GM19438 (cell line): Measurements from ENCODE around the gene RYR3.

Source experiments
- ATAC-seq: cut with Tn5 transposase; IDR thresholded peaks from one replicate; pipeline ENCODE4 v1.9.1; 2021; ENCODE audit warnings: low read depth; ENCODE audit not compliant: unreplicated experiment

The RYR3 gene

DNA sequence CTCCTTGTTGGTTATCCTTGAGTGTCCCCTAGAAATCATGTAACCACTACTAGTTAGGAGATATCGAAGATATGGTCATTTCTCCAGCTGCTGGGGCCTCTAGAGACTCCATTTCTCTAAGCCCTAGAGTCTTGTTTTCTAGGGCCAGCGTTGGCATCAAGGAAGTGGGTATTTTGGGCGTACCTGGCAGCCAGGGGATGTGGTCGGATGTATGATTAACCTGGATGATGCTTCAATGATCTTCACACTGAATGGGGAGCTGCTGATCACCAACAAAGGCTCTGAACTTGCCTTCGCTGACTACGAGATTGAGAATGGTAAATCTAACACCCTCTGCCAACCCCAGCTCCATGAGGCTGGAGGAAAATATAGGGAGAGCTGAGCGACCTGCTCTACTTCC is 325.5 kb downstream of the RYR3 start:
- peak; percentile 65 for ATAC-seq

DNA sequence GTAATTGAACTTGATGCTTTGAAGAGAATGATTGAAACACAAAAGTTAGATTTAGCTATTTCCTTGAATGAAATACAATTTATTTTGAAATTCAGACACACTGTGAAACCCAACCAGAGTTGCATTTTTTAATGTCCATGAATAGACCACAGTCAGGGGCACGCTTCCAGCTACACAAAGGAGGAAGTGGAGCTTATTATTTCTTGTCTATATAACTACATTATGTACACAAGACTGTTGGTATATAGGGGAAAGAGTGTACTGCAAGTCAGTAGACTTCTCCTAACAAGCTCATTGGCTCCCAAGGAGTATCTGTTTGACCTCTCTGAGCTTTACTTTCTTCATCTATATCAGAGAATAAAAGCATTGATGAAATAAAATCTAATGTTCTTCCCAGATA is 326.2 kb downstream of the RYR3 start:
- no peak for ATAC-seq

DNA sequence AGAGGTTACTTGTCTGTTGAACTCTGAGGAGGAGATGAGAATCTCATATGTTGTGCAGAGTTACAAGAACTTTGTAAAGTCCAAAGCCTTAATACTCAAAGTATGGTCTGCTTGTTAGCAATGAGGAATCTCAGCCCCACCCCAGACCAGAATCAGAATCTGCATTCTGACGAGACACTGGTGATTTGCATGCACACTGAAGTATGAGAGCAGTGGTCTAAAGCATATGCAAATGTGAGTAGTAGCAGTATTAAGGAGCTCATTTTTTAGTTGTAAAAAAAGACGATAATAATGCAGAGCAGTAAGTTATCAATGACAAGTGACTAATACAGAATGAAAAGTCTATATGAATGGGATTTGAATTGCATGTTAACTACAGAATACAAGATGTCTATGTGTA is 327.7 kb downstream of the RYR3 start:
- ATAC-seq = no peak

DNA sequence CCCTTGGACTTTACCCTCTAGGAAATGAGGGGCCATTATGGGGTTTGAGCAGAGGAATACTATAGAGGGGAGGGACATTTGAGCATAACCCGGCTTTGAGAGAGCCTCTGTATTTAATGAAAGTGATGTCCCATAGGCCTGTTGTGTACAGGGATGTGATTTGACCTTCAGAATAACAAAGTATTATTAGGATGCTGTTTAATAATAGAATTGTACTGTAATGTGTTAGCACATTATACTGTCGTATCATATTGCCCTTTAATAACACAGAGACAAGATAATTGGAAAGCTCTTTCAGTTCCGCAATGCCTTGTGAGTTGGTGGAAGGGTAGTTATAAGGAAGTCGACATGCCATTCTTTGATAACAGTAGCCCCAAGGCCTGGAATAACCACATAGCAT is 328.3 kb downstream of the RYR3 start:
- ATAC-seq = no peak

DNA sequence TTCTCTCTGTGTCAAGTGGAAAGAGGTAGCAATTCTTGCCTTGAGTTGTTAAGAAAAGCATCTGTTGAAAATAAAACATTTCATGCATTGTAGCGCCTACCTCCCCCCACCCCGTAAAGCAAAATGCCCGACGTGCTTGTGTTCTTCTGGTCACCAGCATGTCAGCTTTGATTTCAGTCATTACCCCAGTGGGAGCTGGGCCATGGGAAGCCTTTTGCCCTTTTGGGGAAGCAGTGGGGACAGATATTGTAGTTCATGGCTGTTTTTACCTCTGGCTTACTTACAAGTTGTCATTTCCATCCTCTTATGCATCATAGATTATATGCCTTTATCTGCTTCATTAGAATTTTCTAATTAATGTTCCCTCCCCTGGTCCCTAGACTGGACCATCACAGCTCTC is 328.7 kb downstream of the RYR3 start:
- ATAC-seq = no peak

DNA sequence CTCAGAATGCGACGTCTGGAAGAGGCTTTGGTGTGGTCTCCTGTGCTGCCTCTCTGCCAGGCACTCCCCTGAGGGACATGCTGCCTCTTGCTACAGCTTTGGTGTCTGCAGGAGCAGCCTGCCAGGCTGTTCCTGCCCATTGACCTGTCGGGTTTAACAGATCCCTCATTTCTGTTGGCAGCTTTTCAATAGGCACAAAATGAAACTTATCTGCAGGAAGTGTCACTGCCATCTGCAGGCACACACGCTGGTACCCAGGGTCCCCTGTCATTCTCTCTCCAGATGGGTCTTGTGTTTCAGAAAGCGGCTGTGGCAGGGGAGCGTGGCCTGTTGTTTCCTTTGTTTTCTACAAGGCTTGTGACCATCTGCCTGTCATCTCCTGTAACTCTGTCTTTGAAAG is 329.2 kb downstream of the RYR3 start:
- ATAC-seq = no peak

DNA sequence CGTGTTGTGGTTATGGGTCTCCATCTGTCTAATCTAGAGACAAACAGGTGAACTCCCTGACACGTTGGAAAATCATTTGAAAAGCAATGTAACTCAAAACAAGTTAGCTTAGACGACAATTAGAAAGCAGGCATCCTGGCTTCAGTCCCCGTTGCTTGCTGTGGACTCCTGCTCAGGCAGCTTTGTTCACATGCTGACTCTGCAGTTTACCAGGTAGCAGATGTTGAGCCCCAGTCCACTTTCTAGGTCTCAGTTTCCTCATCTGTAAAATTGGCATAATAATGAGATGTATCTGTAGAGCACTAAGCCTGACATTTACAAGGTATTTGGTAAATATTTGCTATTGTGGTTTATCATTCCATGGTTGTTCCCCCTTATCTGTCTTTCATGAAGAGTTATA is 330.3 kb downstream of the RYR3 start:
- ATAC-seq = no peak

DNA sequence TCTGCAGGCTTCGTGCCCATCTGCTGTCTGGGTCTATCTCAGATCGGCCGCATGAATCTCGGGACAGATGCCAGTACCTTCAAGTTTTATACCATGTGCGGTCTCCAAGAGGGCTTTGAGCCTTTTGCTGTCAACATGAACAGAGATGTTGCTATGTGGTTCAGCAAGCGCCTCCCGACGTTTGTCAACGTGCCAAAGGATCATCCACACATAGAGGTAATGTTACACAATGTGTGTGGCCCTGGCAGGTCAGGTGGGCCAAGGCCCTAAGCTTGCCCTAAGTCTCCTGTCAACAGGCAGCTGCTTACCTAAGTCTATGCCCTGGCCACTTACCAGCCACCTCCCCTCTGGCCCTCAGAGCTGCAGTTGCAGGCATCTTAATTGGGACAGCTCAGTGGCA is 333.5 kb downstream of the RYR3 start:
- ATAC-seq = no peak

DNA sequence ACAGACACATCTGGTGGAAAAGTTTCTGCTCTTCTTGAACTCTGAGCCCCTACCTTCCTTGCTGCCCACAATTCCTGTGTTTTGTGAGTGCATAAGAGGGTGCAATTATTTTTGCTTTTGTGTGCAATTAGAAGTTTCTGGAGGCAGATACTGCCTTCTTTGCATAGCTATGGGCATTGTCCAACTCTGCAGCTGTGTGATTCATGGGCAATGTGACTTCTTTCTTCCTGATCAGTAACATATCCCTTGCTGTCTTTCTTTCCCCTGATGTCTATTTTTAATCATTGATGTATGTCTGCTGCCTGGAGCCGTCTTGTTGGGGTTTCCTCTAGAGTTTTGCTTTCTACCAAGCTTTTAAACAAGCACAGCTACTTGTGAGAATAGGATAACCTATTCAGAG is 336.0 kb downstream of the RYR3 start:
- no peak for ATAC-seq

DNA sequence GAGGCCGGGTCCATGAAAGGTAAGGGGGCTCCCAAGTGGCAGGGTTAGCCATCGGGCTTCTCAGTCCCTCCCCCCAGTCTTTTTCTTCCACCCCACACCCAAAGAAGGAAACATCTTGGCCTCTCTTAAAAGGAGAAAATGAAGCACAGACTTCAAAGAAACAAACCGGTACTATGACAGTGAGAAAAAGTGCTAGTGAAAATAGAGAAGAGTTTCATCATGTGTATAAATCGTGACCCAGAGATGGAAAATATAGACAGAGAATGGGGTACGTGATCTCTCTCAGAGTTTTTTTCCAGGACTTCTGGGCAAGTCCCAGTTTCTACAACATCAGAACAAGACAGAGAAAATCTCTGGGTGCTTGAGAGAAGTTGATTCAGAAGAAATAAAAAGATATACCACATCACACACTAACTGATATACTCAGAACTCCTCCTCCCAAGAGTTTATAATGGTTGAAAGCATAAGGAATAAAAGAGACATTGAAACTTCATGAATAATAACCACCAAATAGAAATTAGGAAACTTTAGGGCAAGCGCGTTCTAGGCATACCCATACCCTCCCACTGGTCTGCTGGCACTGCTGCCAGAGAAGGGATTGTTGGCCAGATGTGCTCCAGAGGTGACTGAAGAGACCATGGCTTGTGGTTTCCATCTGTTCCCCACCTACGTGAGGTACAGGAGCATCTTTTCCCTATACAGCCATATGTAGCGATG is 338.6 kb downstream of the RYR3 start:
- ATAC-seq = no peak

DNA sequence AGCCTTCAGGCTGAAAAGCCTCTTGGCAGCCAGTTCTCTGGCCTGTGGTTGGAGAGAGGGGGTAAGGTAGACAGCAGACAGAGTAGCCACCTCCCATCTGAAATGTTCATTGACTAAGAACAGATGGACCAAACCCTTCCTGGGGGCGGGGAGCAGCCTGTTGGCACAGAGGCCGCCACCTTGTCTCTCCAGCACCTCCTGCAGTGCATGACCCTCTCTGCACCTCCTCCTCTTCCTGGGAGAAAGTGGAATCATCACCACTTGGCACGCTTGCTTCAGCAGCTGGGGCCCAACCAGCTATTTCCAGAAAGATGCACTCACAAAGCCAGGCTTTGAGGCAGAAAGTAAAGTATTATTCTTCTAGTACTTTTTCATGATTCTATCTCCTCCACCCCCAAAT is 344.1 kb downstream of the RYR3 start:
- no peak for ATAC-seq

DNA sequence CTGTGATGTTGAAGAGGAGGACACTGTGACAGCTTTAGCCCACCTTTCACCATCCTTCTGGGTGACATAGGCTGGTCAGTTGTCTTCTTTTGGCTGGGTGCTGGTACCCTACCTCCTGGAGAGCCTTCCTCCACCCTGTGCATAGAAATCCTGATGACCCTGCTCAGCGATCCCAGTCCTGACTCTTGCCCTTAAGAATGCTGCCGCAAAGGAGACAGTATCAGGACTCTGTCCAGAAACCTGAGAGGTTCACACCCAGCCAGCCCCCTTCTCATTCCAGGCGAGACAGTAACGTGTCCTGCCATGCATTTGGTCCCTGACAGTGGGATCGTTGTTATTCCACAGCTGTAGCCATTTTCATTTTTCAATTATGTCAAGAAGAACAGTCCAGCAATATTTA is 344.7 kb downstream of the RYR3 start:
- no peak for ATAC-seq

DNA sequence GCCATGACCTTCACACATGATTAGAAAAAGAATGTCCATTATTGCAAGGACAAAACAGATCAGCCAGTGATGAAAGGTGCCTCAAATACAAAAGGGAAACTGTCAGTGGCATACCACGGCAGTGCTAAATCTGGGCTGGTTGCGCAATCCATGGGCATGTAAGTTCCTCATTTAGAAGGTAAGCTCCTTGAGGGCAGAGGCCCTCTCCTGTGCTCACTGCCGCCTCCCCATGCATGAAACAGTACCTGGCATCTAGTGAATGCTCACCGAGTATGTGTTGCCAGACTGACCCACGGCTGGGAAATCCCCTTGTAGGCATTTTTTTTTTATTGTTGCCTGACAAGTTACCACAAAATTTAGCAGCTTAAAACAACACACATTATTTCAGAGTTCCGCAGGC is 345.4 kb downstream of the RYR3 start:
- ATAC-seq = no peak

DNA sequence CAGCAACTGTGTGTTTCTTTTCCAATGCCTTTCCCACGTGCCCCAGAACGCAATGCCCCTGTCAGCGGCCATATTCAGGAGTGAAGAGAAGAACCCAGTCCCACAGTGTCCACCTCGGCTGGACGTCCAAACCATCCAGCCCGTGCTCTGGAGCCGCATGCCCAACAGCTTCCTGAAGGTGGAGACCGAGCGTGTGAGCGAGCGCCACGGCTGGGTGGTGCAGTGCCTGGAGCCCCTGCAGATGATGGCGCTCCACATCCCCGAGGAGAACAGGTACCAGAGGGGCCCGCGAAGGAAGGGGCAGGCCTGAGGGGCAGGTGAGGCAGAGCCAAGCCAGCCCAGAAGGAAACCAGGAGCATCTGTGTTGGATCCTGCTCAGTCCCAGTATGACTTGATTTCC is 349.4 kb downstream of the RYR3 start:
- no peak for ATAC-seq

DNA sequence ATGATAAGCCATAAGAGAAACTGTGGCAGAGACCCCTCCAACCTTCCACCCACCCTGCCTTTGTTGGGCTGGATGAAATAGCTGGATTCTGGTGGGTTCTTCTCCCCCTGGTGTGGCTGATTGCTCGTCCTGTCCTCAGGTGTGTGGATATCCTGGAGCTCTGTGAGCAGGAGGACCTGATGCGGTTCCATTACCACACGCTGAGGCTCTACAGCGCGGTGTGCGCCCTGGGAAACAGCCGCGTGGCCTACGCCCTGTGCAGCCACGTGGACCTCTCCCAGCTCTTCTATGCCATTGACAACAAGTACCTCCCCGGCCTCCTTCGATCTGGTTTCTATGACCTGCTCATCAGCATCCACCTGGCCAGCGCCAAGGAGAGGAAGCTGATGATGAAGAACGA is 351.2 kb downstream of the RYR3 start:
- no peak for ATAC-seq

DNA sequence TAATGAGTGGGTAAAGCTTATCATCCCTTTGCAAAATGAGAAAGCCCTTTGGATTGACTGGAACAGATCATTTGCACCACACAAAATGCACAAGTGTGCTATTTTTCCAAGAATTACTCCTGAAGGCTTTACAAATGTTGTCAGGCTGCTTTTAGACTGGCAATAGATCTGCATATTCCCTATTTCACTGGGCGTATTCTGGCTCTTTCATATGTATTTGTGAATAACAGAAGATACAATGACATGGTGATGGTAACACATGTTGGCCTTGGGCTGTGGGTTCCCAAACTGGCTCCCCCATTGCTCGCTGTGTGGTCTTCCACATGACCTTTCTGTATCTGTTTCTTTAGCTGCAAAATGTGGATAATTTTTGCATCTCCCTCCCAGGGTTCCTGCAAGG is 354.2 kb downstream of the RYR3 start:
- no peak for ATAC-seq

DNA sequence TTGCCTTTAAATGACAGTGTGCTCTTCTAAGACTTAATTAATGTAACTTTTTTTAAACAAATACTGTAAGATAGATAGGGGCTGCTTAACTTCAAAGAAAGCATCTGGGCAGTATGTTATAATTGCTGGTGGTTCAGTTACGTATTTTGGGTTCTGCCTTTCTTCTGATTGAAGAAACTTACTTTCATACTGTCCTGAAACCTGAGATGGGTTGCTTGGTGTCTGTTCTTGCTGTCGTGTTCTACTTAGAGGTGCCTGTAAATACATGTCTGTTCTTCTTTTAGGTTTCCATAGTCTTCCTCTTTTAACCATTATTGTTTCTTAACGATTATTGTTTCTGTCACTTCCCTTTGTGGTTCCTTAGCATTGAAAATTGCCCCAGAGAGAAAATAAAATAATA is 359.8 kb downstream of the RYR3 start:
- no peak for ATAC-seq

DNA sequence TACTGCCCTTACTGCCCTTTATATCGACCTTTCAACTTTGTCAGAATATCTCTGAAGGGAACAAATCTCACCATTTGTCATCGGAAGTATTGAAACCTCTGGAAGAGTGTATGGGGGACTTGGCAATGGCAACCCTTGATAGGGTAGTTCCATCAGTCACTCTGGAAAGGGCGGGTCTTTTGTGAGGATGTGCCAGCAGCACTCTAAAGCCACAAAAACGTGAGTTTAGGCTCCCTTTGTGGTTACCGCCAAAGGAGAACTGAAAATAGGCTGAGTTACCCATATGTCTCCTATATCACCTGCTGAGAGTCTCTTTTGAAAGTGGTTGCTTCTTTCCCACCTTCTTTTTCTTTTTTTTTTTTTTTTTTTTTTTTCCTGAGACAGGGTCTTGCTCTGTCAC is 360.7 kb downstream of the RYR3 start:
- ATAC-seq = peak; percentile 86

DNA sequence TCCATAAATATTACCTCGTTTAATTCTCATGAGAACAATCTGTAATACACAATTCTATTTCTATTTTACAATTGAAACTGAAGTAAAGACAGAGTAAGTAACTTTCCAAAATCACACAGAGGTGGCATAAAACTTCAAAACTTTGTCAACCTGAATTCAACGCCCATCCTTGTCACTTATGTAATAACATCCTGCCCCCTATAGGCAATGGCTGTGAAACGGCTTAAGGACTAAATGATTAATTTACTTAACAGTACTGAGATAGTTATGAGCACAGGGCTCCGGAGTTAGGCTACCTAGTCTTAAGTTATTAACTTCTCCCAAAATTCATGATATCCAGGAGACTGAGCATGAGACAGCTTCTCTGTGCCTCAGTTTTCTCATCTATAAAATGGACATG is 364.5 kb downstream of the RYR3 start:
- ATAC-seq = no peak

DNA sequence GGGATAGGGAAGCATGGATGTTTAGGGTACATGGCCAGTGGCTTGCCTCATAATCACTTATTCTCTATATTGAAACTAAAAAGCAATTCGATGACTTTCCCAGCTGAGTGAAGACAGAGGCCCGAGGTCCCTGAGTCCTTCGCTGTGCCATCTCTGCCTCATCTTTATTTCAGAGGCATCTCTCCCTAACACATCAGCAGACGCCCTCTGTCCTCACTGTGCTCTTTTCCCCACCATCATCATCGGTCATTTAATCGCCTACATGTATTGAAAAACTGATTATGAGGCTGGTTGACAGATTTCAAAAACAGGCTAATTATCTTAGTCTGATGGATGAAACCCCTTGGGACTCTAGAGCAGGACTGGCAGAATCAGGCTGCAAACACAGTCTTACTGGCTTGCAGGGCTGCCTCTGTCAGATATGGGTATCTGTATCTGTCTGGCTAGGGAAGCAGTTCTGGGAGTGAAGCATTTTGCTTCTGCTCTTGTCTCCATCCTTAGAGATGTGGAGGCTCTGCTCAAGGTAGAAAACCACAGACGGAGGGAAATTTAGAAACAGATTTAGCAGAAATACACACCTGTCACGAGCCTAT is 366.6 kb downstream of the RYR3 start:
- no peak for ATAC-seq

DNA sequence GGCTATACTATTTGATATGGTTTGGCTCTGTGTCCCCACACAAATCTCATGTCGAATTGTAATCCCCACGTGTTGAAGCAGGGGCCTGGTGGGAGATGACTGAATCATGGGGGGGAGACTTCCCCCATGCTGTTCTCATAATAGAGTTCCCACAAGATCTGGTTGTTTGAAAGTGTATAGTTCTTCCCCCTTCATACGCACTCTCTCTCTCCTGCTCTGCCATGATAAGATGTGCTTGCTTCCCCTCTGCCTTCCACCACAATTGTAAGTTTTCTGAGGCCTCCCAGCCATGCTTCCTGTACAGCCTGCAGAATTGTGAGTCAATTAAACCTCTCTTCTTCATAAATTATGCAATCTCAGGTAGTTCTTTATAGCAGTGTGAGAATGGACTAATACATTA is 367.4 kb downstream of the RYR3 start:
- ATAC-seq = no peak

DNA sequence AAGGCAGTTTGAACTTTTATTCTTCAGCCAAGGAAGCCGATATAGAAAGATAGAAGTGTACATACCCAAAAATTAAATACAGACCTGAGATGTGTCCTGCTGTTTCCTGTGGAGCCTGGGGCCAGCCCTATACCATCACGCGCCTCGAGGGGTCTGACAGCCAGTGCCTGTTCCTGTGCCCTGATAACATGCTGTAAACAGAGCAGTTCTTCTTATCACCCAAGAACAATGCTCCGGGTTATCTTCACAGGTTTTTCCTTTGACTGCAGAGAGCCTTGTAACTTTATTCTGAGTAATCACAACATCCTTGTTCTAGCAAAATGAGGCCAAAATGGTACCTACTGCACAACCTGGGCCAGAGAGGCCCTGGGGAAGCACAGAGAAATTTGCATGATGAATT is 367.8 kb downstream of the RYR3 start:
- ATAC-seq = no peak

DNA sequence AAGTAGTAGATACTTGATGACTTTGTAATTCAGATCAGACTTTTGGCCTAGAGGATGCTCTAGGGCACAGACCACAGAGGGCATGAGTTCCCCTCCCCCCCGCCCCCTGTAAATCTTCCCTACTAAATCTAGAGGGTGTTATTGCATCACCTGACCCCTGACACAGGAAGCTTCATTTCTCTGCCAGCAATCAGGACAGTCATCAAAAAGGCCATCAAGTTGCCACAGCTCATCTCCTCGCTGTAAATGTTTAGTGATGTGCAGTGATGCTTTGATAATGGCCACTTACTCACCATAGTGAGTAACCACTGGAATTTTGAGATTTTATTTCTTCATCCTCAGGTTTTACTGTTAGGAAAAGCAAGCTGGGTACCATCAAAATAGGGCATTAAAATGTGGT is 368.3 kb downstream of the RYR3 start:
- ATAC-seq = no peak
